ENCODE measurements around the gene FBXO24.
"Not testable (repeated sequence)": the region's sequence is repeated elsewhere in the genome, so short reads cannot be mapped to it uniquely, and the experiment has no call there.

The FBXO24 gene, protein sequence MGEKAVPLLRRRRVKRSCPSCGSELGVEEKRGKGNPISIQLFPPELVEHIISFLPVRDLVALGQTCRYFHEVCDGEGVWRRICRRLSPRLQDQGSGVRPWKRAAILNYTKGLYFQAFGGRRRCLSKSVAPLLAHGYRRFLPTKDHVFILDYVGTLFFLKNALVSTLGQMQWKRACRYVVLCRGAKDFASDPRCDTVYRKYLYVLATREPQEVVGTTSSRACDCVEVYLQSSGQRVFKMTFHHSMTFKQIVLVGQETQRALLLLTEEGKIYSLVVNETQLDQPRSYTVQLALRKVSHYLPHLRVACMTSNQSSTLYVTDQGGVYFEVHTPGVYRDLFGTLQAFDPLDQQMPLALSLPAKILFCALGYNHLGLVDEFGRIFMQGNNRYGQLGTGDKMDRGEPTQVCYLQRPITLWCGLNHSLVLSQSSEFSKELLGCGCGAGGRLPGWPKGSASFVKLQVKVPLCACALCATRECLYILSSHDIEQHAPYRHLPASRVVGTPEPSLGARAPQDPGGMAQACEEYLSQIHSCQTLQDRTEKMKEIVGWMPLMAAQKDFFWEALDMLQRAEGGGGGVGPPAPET

DNA sequence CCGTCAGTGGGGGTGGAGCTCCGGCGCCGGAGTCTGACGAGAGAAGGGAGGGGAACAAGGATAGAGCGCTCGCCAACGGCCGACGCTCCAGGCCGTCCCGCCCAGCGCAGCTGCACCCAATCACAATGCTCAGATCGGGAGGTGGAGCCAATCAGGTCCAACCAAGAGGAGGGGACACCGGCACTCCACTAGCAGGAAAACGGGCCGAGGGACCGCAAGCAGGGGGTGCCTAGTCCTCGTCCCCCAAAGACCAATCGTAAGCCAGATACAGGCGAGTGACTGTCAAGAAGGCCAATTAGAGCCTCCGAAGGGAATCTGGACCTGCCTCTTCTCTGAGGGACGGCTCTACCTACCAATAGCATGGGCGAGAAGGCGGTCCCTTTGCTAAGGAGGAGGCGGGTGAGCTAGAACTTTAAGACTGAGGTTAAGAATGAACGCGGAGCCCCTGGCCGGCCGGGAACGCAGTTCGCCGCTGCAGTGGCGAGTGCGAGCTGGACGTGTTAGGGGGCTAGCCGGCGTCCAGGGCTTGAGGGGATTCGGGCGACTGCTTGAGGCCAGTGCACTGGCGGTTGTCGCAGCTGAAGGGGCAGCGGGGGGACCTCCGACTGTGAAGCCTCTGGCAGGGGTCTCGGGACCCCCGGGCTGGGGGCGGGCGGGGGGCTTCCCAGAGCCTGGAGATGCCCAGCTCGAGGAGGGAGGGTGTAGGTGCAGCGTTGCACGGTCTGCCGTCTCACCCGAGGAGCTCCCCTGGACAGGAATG is at the start of gene FBXO24:
Gene FBXO24 (plus strand): TSS at position 63 of the 760 bp plus-strand sequence. CDS start 298 bp downstream, at position 361.
- DNase-seq (ENCODE audit: low spot score), result peak; percentile 100
- in situ Hi-C loops (cut with MboI; ENCODE audit: low pct_unique_long_range_greater_than_20kb, low sequenced_read_pairs, unreplicated experiment), result no loop called here

DNA sequence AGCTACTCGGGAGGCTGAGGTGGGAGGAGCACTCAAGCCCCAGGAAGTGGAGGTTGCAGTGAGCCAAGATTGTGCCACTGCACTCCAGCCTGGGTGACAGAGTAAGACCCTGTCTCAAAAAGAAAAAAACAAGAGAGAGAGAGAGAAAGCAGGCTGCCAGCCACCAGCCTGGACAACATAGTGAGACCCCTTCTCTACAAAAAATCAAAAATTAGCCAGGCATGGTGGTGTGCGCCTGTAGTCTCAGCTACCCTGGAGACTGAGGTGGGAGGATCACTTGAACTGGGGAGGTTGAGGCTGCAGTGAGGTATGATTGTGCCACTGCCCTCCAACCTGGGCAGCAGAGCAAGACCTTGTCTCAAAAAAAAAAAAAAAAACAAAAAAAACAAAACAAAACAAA is 49.4 kb upstream of the FBXO24 start:
- DNase-seq (ENCODE audit: low spot score); in situ Hi-C loops (cut with MboI; ENCODE audit: low pct_unique_long_range_greater_than_20kb, low sequenced_read_pairs, unreplicated experiment): not testable (repeated sequence)

More for the DNA sequence above, at the start of gene FBXO24:
- TF ChIP-seq CTCF (IDR thresholded peaks at IDR 0.05; ENCODE audit: extremely low read depth, insufficient read depth, missing control alignments), result no peak

GRCh38 chr7:100538348-100538653 is 47.8 kb upstream of the FBXO24 start:
- no peak for DNase-seq (ENCODE audit: low spot score)
- TF ChIP-seq CTCF (IDR thresholded peaks at IDR 0.05; ENCODE audit: extremely low read depth, insufficient read depth, missing control alignments), result no peak
- in situ Hi-C loops (cut with MboI; ENCODE audit: low pct_unique_long_range_greater_than_20kb, low sequenced_read_pairs, unreplicated experiment), result no loop called here

- TF ChIP-seq CTCF (IDR thresholded peaks at IDR 0.05; ENCODE audit: extremely low read depth, insufficient read depth, missing control alignments), result no peak
- in situ Hi-C loops (cut with MboI; ENCODE audit: low pct_unique_long_range_greater_than_20kb, low sequenced_read_pairs, unreplicated experiment), result no loop called here
- peak; percentile 97 for DNase-seq (ENCODE audit: low spot score)
These were observed 47.3 kb upstream of the FBXO24 start, which contains the start of gene AGFG2 for GRCh38 chr7:100538654-100539435. TSS of gene AGFG2 (plus strand) at chr7:100539203. CDS start at chr7:100539347, 144 bp downstream.

GRCh38 chr7:100539436-100540006 is 46.6 kb upstream of the FBXO24 start:
- no peak for DNase-seq (ENCODE audit: low spot score)
- TF ChIP-seq CTCF (IDR thresholded peaks at IDR 0.05; ENCODE audit: extremely low read depth, insufficient read depth, missing control alignments), result no peak
- in situ Hi-C loops (cut with MboI; ENCODE audit: low pct_unique_long_range_greater_than_20kb, low sequenced_read_pairs, unreplicated experiment), result no loop called here

GRCh38 chr7:100540073-100540723 is 45.9 kb upstream of the FBXO24 start:
- no peak for TF ChIP-seq CTCF (IDR thresholded peaks at IDR 0.05; ENCODE audit: extremely low read depth, insufficient read depth, missing control alignments)
- in situ Hi-C loops (cut with MboI; ENCODE audit: low pct_unique_long_range_greater_than_20kb, low sequenced_read_pairs, unreplicated experiment), result no loop called here
- DNase-seq (ENCODE audit: low spot score), result no peak

- in situ Hi-C loops (cut with MboI; ENCODE audit: low pct_unique_long_range_greater_than_20kb, low sequenced_read_pairs, unreplicated experiment); DNase-seq (ENCODE audit: low spot score): not testable (repeated sequence)
These were observed 44.8 kb upstream of the FBXO24 start for GRCh38 chr7:100541309-100541708.

Measured in GM13977 (cell line).